KOPT-K1 (cell line): ENCODE measurements around the gene AVEN.

Source experiments
- H3K27ac ChIP-seq: fragments of 200-600 bp; sonication (generic); 2 replicates; pipeline ENCODE4 v1.5.1; 2016; ENCODE audit warnings: antibody characterized with exemption, mild to moderate bottlenecking, low read depth, low read length; ENCODE audit not compliant: poor library complexity, severe bottlenecking
- H3K36me3 ChIP-seq: fragments of 200-600 bp; sonication (generic); 2 replicates; pipeline ENCODE4 v1.5.1; 2017; ENCODE audit warnings: antibody characterized with exemption, mild to moderate bottlenecking, low read length, moderate library complexity; ENCODE audit not compliant: insufficient read depth
- H3K9me3 ChIP-seq: fragments of 200-600 bp; sonication (generic); 2 replicates; pipeline ENCODE4 v1.5.1; 2017; ENCODE audit warnings: antibody characterized with exemption, low read length, mild to moderate bottlenecking; ENCODE audit not compliant: insufficient read depth, poor library complexity, severe bottlenecking

Gene AVEN

DNA sequence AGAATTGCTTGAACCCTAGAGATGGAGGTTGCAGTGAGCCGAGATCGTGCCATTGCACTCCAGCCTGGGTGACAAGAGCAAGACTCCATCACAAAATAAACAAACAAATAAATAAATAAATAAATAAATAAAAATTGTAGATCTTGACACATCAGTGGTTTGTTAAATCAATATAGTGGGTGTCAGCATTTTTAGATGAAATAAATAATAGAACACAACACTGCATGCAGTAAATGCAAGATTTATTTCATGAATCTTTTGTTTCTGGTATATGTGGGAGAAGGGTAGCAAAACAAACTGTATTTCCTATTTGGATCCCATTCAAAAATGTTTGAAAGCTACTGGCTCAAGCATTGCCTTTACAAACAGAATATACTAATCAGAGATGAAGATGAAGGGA, 106.3 kb downstream of the AVEN start:
- H3K36me3 ChIP-seq: no peaks in the 10 kb centered on the region
- H3K9me3 ChIP-seq: no peaks in the 10 kb centered on the region
- H3K27ac ChIP-seq: no peak overlapping the region

DNA sequence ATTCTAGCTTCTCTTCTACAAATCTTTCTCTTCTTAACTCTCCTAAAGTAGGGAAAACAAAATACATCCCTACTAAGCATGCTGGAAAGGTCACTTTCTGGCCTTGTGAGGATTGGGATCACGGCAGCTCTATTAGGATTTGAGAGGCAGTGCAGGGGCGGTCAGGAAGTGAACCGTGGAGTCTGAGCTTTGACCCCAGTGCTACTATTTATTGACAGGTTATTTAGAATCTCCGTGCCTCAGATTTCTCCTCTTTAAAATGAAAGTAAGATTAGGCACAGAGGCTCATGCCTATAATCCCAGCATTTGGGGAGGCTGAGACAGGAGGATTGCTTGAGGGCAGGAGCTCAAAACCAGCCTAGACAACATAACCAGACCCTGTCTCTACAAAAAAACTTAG, 112.7 kb downstream of the AVEN start:
- Histone ChIP-seq H3K36me3 (no peaks in the 10 kb centered on the region), H3K9me3 (no peaks in the 10 kb centered on the region), H3K27ac (no peak overlapping the region)

DNA sequence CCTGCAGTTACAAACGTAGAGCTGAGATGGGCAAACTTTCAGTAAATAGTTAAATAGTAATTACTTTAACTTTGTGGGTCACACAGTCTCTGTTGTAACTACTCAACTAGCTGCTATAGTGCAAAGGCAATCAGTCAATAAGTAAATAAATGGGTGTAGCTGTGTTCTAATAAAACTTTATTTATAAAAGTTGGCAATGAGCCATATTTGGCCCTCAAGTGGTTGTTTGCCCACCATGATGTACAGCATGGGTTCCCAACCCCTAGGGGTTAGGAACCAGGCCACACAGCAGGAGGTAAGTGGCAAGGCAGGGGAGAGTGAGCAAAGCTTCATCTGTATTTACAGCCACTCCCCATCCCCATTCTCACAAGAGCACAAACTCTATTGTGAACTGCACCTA, 115.6 kb downstream of the AVEN start:
- Histone ChIP-seq H3K9me3 (no peaks in the 10 kb centered on the region), H3K36me3 (no peaks in the 10 kb centered on the region), H3K27ac (no peak overlapping the region)

DNA sequence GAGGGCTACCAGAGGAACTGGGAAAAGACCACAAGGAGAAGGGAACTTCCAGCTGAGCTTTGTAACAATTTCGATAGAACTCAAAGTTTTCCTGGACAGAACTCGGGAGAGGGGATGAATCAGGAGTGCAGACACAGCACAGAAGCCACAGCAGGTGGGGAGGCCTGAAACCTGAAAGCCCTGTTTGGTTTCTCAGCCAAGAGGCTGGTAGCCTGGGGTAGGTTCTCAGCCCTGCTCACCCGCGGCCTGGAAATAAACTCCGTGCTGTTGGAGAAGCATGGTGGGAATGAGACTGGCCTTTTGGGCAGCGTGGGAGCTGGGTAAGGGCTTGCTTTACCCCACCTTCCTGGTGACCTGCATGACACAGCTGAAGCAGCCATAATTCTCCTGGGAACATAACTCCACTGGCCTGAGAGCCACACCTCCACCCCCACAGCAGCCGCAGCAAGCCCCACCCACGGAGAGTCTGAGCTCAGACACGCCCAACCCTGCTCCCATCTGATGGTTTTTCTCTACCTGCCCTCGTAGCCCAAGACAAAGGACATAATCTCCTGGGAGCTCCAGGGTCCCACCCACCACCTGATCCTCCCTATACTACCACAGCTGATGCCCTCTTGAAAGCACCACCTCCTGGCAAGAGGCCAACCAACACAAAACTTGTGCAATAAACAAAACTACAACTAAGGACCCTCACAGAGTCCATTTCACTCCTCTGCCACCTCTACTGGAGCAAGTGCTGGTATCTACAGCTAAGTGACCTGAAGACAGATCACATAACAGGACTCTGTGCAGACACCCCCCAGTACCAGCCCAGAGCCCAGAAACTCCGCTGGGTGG, 123.2 kb downstream of the AVEN start:
- no peak overlapping the region for H3K27ac ChIP-seq

DNA sequence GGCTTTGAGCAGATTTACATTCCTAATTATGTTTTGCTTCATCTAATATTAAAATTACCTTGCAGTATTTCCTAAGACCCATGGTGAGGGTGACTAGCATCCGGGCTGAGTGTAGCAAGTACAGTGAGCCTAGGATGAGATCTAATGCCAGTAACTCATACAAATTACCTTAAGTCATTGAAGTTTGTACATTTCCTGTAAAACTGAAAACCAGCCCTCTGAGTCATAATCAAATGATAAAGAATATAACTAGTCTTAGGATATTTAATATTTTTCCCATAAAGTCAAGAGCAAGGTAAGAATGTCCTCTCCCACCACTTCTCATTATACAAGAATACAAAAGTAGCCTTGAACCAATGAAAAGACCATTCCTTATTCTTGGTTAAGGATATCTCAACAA, 125.5 kb downstream of the AVEN start:
- H3K9me3 ChIP-seq: no peaks in the 10 kb centered on the region
- no peaks in the 10 kb centered on the region for H3K36me3 ChIP-seq

More for the DNA sequence above, 123.2 kb downstream of the AVEN start:
- Histone ChIP-seq H3K36me3 (no peaks in the 10 kb centered on the region), H3K9me3 (no peaks in the 10 kb centered on the region)

GRCh38 chr15:33912326-33912725, 126.7 kb downstream of the AVEN start:
- H3K27ac ChIP-seq: no peak overlapping the region
- H3K36me3 ChIP-seq: no peaks in the 10 kb centered on the region
- no peaks in the 10 kb centered on the region for H3K9me3 ChIP-seq

More for the DNA sequence above, 125.5 kb downstream of the AVEN start:
- H3K27ac ChIP-seq: no peak overlapping the region

DNA sequence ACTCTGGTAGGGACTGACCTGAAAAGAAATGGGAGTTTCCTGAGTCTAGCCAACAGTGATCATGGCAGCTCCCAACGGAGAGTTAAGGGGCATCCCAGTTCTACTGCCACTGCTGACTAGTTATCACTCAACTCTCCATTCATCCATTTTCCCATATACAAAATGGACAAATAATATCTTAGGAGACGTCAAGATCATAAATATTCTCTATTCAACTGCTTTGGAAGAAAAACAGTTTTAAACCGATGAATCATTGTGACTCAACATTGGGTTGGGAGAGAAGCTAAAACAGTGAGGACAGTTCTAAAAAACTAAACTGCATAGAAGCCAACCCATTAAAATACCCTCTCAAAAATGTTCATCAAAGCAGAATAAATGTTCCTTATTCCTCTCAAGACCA, 128.3 kb downstream of the AVEN start:
- H3K9me3 ChIP-seq: no peaks in the 10 kb centered on the region
- H3K27ac ChIP-seq: no peak overlapping the region
- no peaks in the 10 kb centered on the region for H3K36me3 ChIP-seq

- Histone ChIP-seq H3K36me3 (no peaks in the 10 kb centered on the region), H3K9me3 (no peaks in the 10 kb centered on the region), H3K27ac (no peak overlapping the region)
Observed at GRCh38 chr15:33908406-33908805, 130.6 kb downstream of the AVEN start.

- no peaks in the 10 kb centered on the region for H3K9me3 ChIP-seq
- H3K36me3 ChIP-seq: no peaks in the 10 kb centered on the region
- H3K27ac ChIP-seq: no peak overlapping the region
Observed at GRCh38 chr15:33907326-33907725, 131.7 kb downstream of the AVEN start.

DNA sequence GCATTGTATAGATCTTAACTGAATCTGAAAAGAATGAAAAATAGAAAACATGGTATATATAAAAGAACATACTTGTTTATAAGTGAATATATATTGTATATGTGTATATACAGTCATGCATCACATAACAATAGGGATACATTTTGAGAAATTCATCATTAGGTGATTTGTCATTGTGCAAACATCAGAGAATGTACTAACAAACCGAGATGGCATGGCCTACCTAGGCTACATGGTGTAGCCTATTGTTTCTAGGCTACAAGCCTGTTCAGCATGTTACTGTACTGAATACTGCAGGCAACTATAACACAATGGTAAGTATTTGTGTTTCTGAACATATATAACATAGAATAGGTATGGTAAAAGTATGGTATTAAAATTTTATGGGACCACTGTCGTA, 135.3 kb downstream of the AVEN start:
- H3K36me3 ChIP-seq: no peaks in the 10 kb centered on the region
- H3K27ac ChIP-seq: no peak overlapping the region
- no peaks in the 10 kb centered on the region for H3K9me3 ChIP-seq

DNA sequence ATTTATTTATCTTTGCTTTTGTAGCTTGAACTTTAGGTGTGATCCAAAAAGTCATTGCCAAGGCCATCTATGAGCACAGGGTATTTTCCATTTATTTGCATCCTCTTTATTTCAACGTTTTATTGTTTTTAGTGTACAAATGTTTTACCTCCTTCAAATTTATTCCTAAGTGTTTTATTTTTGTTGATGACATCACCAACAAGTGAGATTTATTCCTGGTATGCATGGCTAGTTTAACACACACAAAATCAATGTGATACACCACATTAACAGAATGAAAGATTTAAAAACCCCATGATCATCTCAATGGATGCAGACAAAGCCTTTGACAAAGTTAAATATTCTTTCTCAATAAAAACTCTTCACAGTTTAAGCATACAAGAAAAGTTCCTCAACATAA, 137.0 kb downstream of the AVEN start:
- Histone ChIP-seq H3K9me3 (no peaks in the 10 kb centered on the region), H3K27ac (no peak overlapping the region), H3K36me3 (no peaks in the 10 kb centered on the region)

DNA sequence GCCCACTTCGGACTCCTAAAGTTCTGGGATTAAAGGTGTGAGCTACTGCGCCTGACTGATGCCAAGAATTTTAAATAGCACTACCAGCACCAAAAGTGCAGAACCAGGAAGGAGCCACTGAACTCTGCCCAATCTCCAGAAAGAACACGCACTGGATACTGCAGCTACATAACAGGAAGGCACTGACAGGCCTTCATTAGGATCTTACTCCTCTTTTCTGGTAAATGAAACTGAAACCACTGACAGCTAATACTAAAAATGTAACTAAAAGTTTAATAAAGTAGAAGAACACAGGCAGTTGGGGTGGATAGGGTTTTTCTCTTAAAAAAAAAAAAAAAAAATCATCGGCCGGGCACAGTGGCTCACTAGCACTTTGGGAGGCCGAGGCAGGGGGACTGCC, 144.8 kb downstream of the AVEN start:
- Histone ChIP-seq H3K27ac (no peak overlapping the region), H3K36me3 (no peaks in the 10 kb centered on the region)

GRCh38 chr15:33888176-33888575, 150.8 kb downstream of the AVEN start:
- Histone ChIP-seq H3K27ac (no peak overlapping the region), H3K36me3 (no peaks in the 10 kb centered on the region), H3K9me3 (no peaks in the 10 kb centered on the region)

More for the DNA sequence above, 144.8 kb downstream of the AVEN start:
- H3K9me3 ChIP-seq: no peaks in the 10 kb centered on the region

- H3K27ac ChIP-seq: no peak overlapping the region
- H3K9me3 ChIP-seq: no peaks in the 10 kb centered on the region
- no peaks in the 10 kb centered on the region for H3K36me3 ChIP-seq
Observed at GRCh38 chr15:33882921-33883320, 156.1 kb downstream of the AVEN start.

DNA sequence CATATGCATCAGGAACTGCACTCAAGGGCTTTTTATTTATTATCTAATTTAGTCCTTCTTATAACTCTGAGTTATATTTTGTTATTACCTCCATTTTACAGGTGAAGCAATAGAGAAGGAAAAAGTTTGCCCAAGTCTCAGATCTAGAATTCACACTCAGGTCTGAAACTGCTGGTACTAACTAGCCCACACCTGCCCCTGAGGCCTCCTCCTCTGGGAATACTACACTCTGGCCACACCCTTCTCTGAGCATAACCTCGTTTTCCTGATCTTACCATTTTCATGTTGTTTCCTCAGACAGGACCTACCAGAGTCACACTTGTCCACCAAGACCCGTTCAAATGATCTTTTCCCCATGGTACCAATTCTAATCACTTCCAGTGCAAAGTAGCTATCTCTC, 164.8 kb downstream of the AVEN start:
- Histone ChIP-seq H3K36me3 (no peaks in the 10 kb centered on the region), H3K27ac (no peak overlapping the region)

GRCh38 chr15:33872416-33873106, 166.4 kb downstream of the AVEN start:
- no peaks in the 10 kb centered on the region for H3K36me3 ChIP-seq
- H3K27ac ChIP-seq: no peak overlapping the region
- no peaks in the 10 kb centered on the region for H3K9me3 ChIP-seq

More for the DNA sequence above, 164.8 kb downstream of the AVEN start:
- H3K9me3 ChIP-seq: no peaks in the 10 kb centered on the region
